ENCODE data around the gene CUX1. TPM values are rescaled to one million over a fixed set of nuclear protein-coding genes. Genes with fewer than 3 reads are reported as not detected.

Gene CUX1
- total RNA-seq, 2 experiments from 2014 or later, result 20.2 to 20.4 TPM

GRCh38 chr7:101903515-101903868 is 86.1 kb downstream of the CUX1 start:
- ChIA-PET POLR2A (no interaction called here), CTCF (no interaction called here)
- ATAC-seq (no peak), DNase-seq (no peak)
- intact Hi-C loops (cut with micrococcal nuclease), result no loop called here
- Mint-ChIP-seq H3K9me3 (no peaks in the 10 kb centered on the region), H3K27me3 (no peaks in the 10 kb centered on the region), H3K36me3 (ENCODE audit: low read depth) (no peaks in the 10 kb centered on the region), H3K27ac (no peak overlapping the region), H3K4me1 (ENCODE audit: low read depth) (no peaks in the 10 kb centered on the region), H3K4me3 (no peak overlapping the region)
- TF ChIP-seq CTCF (IDR thresholded peaks at IDR 0.05), result no peak

- no peaks in the 10 kb centered on the region for H3K27me3 Mint-ChIP-seq
- no peak overlapping the region for H3K27ac Mint-ChIP-seq
- H3K4me1 Mint-ChIP-seq (ENCODE audit: low read depth), result no peaks in the 10 kb centered on the region
- CTCF ChIA-PET, result no interaction called here
- ATAC-seq (no peak), DNase-seq (no peak)
- TF ChIP-seq CTCF (IDR thresholded peaks at IDR 0.05), result no peak
- no peaks in the 10 kb centered on the region for H3K9me3 Mint-ChIP-seq
- intact Hi-C loops (cut with micrococcal nuclease), result no loop called here
- no peaks in the 10 kb centered on the region for H3K36me3 Mint-ChIP-seq (ENCODE audit: low read depth)
- H3K4me3 Mint-ChIP-seq, result no peak overlapping the region
- POLR2A ChIA-PET, result interaction anchor here (0.6 kb wide), 1 partner anchor 21 kb away, joined by 3 read pairs; no protein-coding TSS in a partner anchor
These were observed 86.6 kb downstream of the CUX1 start for GRCh38 chr7:101904019-101904418.

- no peak for TF ChIP-seq CTCF (IDR thresholded peaks at IDR 0.05)
These were observed 87.9 kb downstream of the CUX1 start for GRCh38 chr7:101905203-101905865.

GRCh38 chr7:101906291-101907240 is 89.1 kb downstream of the CUX1 start:
- H3K36me3 Mint-ChIP-seq (ENCODE audit: low read depth), result no peaks in the 10 kb centered on the region
- POLR2A ChIA-PET, result no interaction called here
- H3K4me1 Mint-ChIP-seq (ENCODE audit: low read depth), result no peaks in the 10 kb centered on the region
- intact Hi-C loops (cut with micrococcal nuclease), result no loop called here
- no peaks in the 10 kb centered on the region for H3K27me3 Mint-ChIP-seq
- no peaks in the 10 kb centered on the region for H3K9me3 Mint-ChIP-seq
- no peak overlapping the region for H3K4me3 Mint-ChIP-seq
- H3K27ac Mint-ChIP-seq, result no peak overlapping the region
- CTCF ChIA-PET, result no interaction called here
- DNase-seq (no peak), ATAC-seq (no peak)
- no peak for TF ChIP-seq CTCF (IDR thresholded peaks at IDR 0.05)

More at GRCh38 chr7:101905203-101905865, 87.9 kb downstream of the CUX1 start:
- H3K27me3 Mint-ChIP-seq, result no peaks in the 10 kb centered on the region
- ATAC-seq (no peak), DNase-seq (no peak)
- no peaks in the 10 kb centered on the region for H3K36me3 Mint-ChIP-seq (ENCODE audit: low read depth)
- H3K9me3 Mint-ChIP-seq, result no peaks in the 10 kb centered on the region
- no peak overlapping the region for H3K27ac Mint-ChIP-seq
- no peak overlapping the region for H3K4me3 Mint-ChIP-seq
- no peaks in the 10 kb centered on the region for H3K4me1 Mint-ChIP-seq (ENCODE audit: low read depth)
- ChIA-PET POLR2A (no interaction called here), CTCF (no interaction called here)
- intact Hi-C loops (cut with micrococcal nuclease), result no loop called here

Measured in activated CD8-positive, alpha-beta T cell treated with anti-CD3 and anti-CD28 coated beads for 36 hours (primary cell).